ENCODE measurements around the gene WDR45. TPM values are rescaled to one million over a fixed set of nuclear protein-coding genes. Genes with fewer than 3 reads are reported as not detected.
"Not testable (repeated sequence)": the region's sequence is repeated elsewhere in the genome, so short reads cannot be mapped to it uniquely, and the experiment has no call there.

Gene WDR45
- total RNA-seq (10 to 100 TPM; 67.3 to 85.7 (median 75.0) TPM), polyA plus RNA-seq (100 to 1,000 TPM in 1 of 3 donors, 10 to 100 TPM in 2; 93.2 to 102 (median 99.4) TPM)
- long read RNA-seq, donor 1, transcript WDR45-207 (11 exons, 1,639 nt), result major isoform, 34 of 68 reads
- long read RNA-seq, donor 1, partial matches to known transcripts, result 12 of 68 reads
- long read RNA-seq, donor 1, other reads (novel, unspliced or antisense), result 16 of 68 reads
- long read RNA-seq, donor 2, transcript WDR45-224 (10 exons, 1,301 nt), result minor isoform, 12 of 86 reads
- long read RNA-seq, donor 2, transcript WDR45-207 (11 exons, 1,639 nt), result major isoform, 38 of 86 reads
- long read RNA-seq, donor 2, partial matches to known transcripts, result 15 of 86 reads
- long read RNA-seq, donor 2, other reads (novel, unspliced or antisense), result 16 of 86 reads

DNA sequence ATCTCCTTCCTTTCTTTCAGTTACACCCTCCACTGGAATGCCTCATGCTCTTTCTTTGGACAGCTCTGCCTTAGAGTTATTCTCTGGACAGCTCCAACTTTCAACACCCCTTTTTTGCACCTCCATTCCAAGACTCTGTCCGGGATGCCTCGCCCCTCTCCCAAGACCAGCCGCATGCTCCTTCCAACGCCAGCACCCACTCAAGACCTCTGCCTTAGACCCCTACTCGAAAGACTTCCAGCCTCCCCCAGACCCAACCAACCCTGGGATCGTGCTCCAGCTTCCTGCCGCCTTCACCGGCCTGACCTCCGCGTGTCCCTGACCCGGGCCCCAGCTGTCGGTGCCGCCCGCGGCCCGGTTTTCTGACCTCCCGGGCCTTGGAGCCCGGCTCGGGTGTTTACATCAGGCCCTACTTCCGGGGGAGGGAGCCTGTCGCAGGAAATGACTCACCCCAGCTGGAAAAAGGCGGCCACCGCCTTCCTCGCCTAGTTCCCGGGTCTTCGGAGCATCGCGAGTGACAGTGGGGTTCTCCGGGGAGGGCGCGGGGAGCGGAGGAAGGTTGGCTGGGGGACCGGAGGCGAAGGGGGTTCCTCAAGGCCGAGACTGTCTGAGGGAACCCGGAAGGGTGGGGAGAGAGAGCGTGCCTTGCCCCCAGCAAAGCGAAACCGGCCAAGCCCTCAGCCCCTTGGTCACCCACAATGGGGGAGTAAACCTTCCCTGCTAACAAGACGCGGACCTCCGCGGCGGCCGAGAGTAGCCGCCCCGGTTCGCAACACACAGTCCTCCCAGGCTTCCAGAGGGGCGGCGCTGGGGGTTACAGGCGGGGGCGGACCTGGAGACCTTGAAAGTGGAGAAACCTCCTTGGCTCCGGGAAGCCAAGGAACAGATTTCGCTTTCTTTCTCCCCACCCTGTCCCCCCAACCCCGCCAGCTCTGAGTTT is at the start of gene WDR45:
Gene WDR45, minus strand, starts transcription at position 399 of the 940 bp plus-strand sequence. CDS start 1,792 bp downstream, outside the sequence.
- H3K36me3 ChIP-seq (ENCODE audit: insufficient read depth in 1 of 2, low read depth in 1 of 2), result peaks cover 0 to 17% of the 10 kb centered on the region in 2 donors
- peak within 1 kb of the TSS; percentile 78 for H3K4me3 ChIP-seq
- intact Hi-C loops (cut with DNase I), result no loop called here
- H3K27ac ChIP-seq, result peak within 1 kb of the TSS; percentile 95
- peak; percentile 85 to 96 (median 90) for ATAC-seq
- 0 to 34% (median 1%) methylated on average over 37 to 55 of the region's 55 CpGs for WGBS, 3 donors
- TF ChIP-seq CTCF (IDR thresholded peaks at IDR 0.05), result no peak
- H3K9me3 ChIP-seq, result no peaks in the 10 kb centered on the region
- no peaks in the 10 kb centered on the region for H3K4me1 ChIP-seq
- peak; percentile 73 to 89 for DNase-seq
- H3K27me3 ChIP-seq (ENCODE audit: insufficient read depth in 3 of 3, low read length in 2 of 3), result no peaks in the 10 kb centered on the region

DNA sequence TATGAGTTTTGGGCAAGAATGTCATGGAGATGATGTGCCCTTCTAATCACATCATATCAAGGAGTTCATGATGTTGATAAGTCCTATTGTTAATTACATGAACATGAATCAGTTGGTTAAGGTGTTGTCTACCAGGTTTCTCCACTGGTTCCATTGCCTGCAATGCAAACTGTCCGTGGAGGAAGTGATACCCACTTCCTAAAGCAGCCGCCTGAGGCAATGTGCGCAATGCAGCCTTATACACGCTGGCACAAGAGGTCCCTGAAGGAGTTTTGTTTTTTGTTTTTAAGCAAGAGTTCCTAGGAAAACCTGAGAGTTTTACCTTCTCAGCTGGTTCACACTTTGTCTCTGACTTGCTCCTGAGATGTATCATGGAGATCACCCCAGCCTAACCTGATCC is 49.7 kb upstream of the WDR45 start:
- ATAC-seq (no peak), DNase-seq (no peak)
- Histone ChIP-seq H3K4me3 (no peak overlapping the region), H3K27me3 (ENCODE audit: insufficient read depth in 3 of 3, low read length in 2 of 3) (no peaks in the 10 kb centered on the region), H3K27ac (no peak overlapping the region), H3K36me3 (ENCODE audit: insufficient read depth in 1 of 2, low read depth in 1 of 2) (no peaks in the 10 kb centered on the region), H3K4me1 (no peaks in the 10 kb centered on the region), H3K9me3 (no peaks in the 10 kb centered on the region)
- WGBS, 3 donors, result 70 to 79% (median 79%) methylated on average over 4 of the region's 4 CpGs
- intact Hi-C loops (cut with DNase I), result no loop called here
- no peak for TF ChIP-seq CTCF (IDR thresholded peaks at IDR 0.05)

DNA sequence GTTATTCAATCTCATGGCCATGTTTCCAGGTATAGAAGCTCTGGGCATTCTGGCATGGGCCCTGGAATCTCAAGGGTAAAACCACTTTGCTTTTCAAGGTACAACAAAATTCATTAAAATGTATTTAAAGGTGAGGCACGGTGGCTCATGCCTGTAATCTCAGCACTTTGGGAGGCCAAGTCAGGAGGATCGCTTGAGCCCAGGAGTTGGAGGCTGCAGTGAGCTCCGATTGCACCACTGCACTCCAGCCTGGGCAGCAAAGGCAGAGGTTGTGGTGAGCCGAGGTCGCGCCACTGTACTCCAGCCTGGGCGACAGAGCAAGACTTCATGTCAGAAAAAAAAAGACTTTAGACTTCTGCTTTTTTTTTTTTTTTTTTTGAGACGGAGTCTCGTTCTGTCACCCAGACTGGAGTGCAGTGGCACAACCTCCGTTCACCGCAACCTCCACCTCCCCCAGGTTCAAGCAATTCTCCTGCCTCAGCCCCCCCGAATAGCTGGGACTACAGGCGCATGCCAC is 48.1 kb upstream of the WDR45 start:
- 82 to 87% (median 85%) methylated on average over 11 to 12 of the region's 13 CpGs for WGBS, 3 donors
- H3K4me3 ChIP-seq; H3K27ac ChIP-seq; H3K27me3 ChIP-seq (ENCODE audit: insufficient read depth in 3 of 3, low read length in 2 of 3); intact Hi-C loops (cut with DNase I); ATAC-seq; H3K9me3 ChIP-seq; H3K36me3 ChIP-seq (ENCODE audit: insufficient read depth in 1 of 2, low read depth in 1 of 2); DNase-seq; H3K4me1 ChIP-seq: not testable (repeated sequence)

GRCh38 chrX:49122499-49122898 is 42.8 kb upstream of the WDR45 start:
- H3K27me3 ChIP-seq (ENCODE audit: insufficient read depth in 3 of 3, low read length in 2 of 3), result no peaks in the 10 kb centered on the region
- 61 to 69% (median 62%) methylated on average over 5 of the region's 5 CpGs for WGBS, 3 donors
- DNase-seq (no peak), ATAC-seq (no peak)
- H3K27ac ChIP-seq, result no peak overlapping the region
- peaks cover 5 to 44% of the 10 kb centered on the region in 2 donors for H3K36me3 ChIP-seq (ENCODE audit: insufficient read depth in 1 of 2, low read depth in 1 of 2)
- H3K9me3 ChIP-seq, result no peaks in the 10 kb centered on the region
- H3K4me3 ChIP-seq, result peak overlapping the region; percentile 89
- intact Hi-C loops (cut with DNase I), result loop anchor here in 1 of 2 donors (5.0 kb wide), 1 partner anchor 40 kb away; the partner anchor contains the start of gene MAGIX
- no peak for TF ChIP-seq CTCF (IDR thresholded peaks at IDR 0.05)
- peaks cover 5% of the 10 kb centered on the region for H3K4me1 ChIP-seq

Data from psoas muscle (tissue), 8 donors.